HepG2 (cell line): ENCODE results near the gene RIPOR3. TPM values are rescaled to one million over a fixed set of nuclear protein-coding genes. Genes with fewer than 3 reads are reported as not detected.

Source experiments
- ATAC-seq: fragments of 200-7000 bp; cut with Tn5 transposase; 3 replicates; pipeline ENCODE4 v1.9.1; 2020; ENCODE audit warnings: mild to moderate bottlenecking, moderate library complexity
- BruUV-seq: library from RNA; stranded (reverse); fragments of 400-500 nt; replicated peaks from 2 replicates; lab custom pipeline; 2021; lab: Mats Ljungman, UMichigan
- CTCF ChIA-PET: fragments of 300-600 bp; formaldehyde crosslinking; extraction: SDS; loops from one replicate; lab custom pipeline; 2021; ENCODE audit warnings: low total read pairs, inconsistent platforms, low intra/inter-chr PET ratio; lab: Yijun Ruan, JAX
- POLR2A ChIA-PET: fragments of 350-600 bp; sonication (Branson Sonifier 250); formaldehyde crosslinking; loops from one replicate; lab custom pipeline; 2020; ENCODE audit warnings: antibody characterized with exemption, inconsistent platforms; lab: Yijun Ruan, JAX
- DNase-seq: peaks from one replicate; pipeline ENCODE4 v3.0.0-alpha.2; 2015; ENCODE audit warnings: low spot score
- FAIRE-seq: peaks from 3 replicates; lab custom pipeline; 2011; peaks lifted over from hg19 to GRCh38; lab: Jason Lieb, UNC
- H2AFZ ChIP-seq: one replicate; pipeline ENCODE4 v1.6.1; 2011; ENCODE audit warnings: low read length, inconsistent platforms
- H3K27ac ChIP-seq: fragments of 300-600 bp; 3 replicates; pipeline ENCODE4 v1.8.0; 2011; ENCODE audit warnings: mixed run types, mild to moderate bottlenecking, mixed read lengths, low read length, inconsistent platforms; ENCODE audit not compliant: insufficient read depth; ENCODE audit errors: extremely low read length
- H3K27me3 ChIP-seq, 2 experiments: fragments of 200-600 bp in 1 of 2; 2 replicates in 1 of 2; 3 replicates in 1 of 2; pipeline versions ENCODE4 v1.6.0 to v1.8.0; 2011; ENCODE audit warnings: low read length in 2 of 2, mild to moderate bottlenecking in 2 of 2, moderate library complexity in 2 of 2, inconsistent platforms in 1 of 2; ENCODE audit not compliant: insufficient read depth in 2 of 2, control insufficient read depth in 1 of 2
- H3K36me3 ChIP-seq, 2 experiments: fragments of 200-600 bp in 1 of 2; replicated peaks in 1 of 2; 2 replicates in 1 of 2; 3 replicates in 1 of 2; pipeline versions ENCODE4 v1.5.1 to v1.8.0; 2011; ENCODE audit warnings: low read length in 2 of 2, inconsistent platforms in 1 of 2; ENCODE audit not compliant: insufficient read depth in 2 of 2, control insufficient read depth in 1 of 2
- H3K4me1 ChIP-seq: 2 replicates; pipeline ENCODE4 v1.5.1; 2012; ENCODE audit warnings: low read length, inconsistent platforms; ENCODE audit not compliant: insufficient read depth
- H3K4me2 ChIP-seq: 2 replicates; pipeline ENCODE4 v1.6.0; 2011; ENCODE audit warnings: low read depth, low read length, inconsistent platforms
- H3K4me3 ChIP-seq, 3 experiments: fragments of 200-600 bp in 1 of 3; sonication (generic), shearing (Covaris generic) in 1 of 3; replicated peaks in 1 of 3; 2 replicates each; pipeline ENCODE4 v1.5.1; 2011 to 2016; ENCODE audit warnings: low read length in 3 of 3, inconsistent platforms in 2 of 3, low read depth in 2 of 3, mild to moderate bottlenecking in 2 of 3, control low read depth in 1 of 3, mixed read lengths in 1 of 3; ENCODE audit not compliant: insufficient read depth in 1 of 3
- H3K79me2 ChIP-seq: one replicate; pipeline ENCODE4 v1.6.1; 2011; ENCODE audit warnings: low read length, inconsistent platforms; ENCODE audit not compliant: insufficient read depth
- H3K9ac ChIP-seq: 2 replicates; pipeline ENCODE4 v1.6.0; 2011; ENCODE audit warnings: mild to moderate bottlenecking, low read depth, low read length, inconsistent platforms; ENCODE audit not compliant: insufficient read depth
- H3K9me3 ChIP-seq: 2 replicates; pipeline ENCODE4 v1.5.1; 2012; ENCODE audit warnings: mild to moderate bottlenecking, low read length
- H4K20me1 ChIP-seq: 2 replicates; pipeline ENCODE4 v1.6.0; 2011; ENCODE audit warnings: inconsistent platforms, mild to moderate bottlenecking, low read length, moderate library complexity; ENCODE audit not compliant: insufficient read depth
- ATF7 ChIP-seq, 2 experiments: fragments of 450-650 bp in 1 of 2; sonication (generic) in 1 of 2; formaldehyde crosslinking in 1 of 2; IDR thresholded peaks; 2 replicates each; pipeline versions ENCODE4 v1.4.0 to v1.6.1; 2016 to 2020; ENCODE audit warnings: antibody characterized with exemption in 1 of 2, mild to moderate bottlenecking in 1 of 2, missing genetic modification reagents in 1 of 2
- CEBPB ChIP-seq: IDR thresholded peaks from 2 replicates; pipeline ENCODE4 v1.6.1; 2011; ENCODE audit warnings: low read depth, low read length, improper control_type of control experiment, borderline replicate concordance
- CEBPG ChIP-seq: IDR thresholded peaks from 2 replicates; pipeline ENCODE4 v1.6.1; 2016
- FUBP1 ChIP-seq: sonication (generic); formaldehyde crosslinking; IDR thresholded peaks from 2 replicates; pipeline ENCODE4 v1.5.1; 2020; ENCODE audit warnings: missing genetic modification reagents, mild to moderate bottlenecking, borderline replicate concordance
- NONO ChIP-seq, 2 experiments: fragments of 450-650 bp in 1 of 2; sonication (generic) in 1 of 2; formaldehyde crosslinking in 1 of 2; IDR thresholded peaks in 1 of 2; conservative IDR thresholded peaks in 1 of 2; 2 replicates each; pipeline versions ENCODE4 v1.6.1 to v1.8.0; 2017 to 2022; ENCODE audit warnings: mild to moderate bottlenecking in 1 of 2, missing genetic modification reagents in 1 of 2, moderate library complexity in 1 of 2
- RBFOX2 ChIP-seq: fragments of 200-400 bp; formaldehyde crosslinking; IDR thresholded peaks from 2 replicates; pipeline ENCODE4 v1.6.1; 2017; ENCODE audit warnings: low read depth, mild to moderate bottlenecking, low read length
- RNF219 ChIP-seq: sonication (generic); formaldehyde crosslinking; IDR thresholded peaks from 2 replicates; pipeline ENCODE4 v1.5.0; 2020; ENCODE audit warnings: mild to moderate bottlenecking, missing genetic modification reagents
- TARDBP ChIP-seq: sonication (generic); formaldehyde crosslinking; IDR thresholded peaks from 2 replicates; pipeline ENCODE4 v1.8.0; 2022; ENCODE audit warnings: mild to moderate bottlenecking, missing genetic modification reagents
- TERF1 ChIP-seq: sonication (generic); formaldehyde crosslinking; IDR thresholded peaks from 2 replicates; pipeline ENCODE4 v1.8.0; 2022; ENCODE audit warnings: mild to moderate bottlenecking, missing genetic modification reagents, moderate library complexity
- ZBTB20 ChIP-seq: sonication (generic); formaldehyde crosslinking; IDR thresholded peaks from 2 replicates; pipeline ENCODE4 v1.8.1; 2023; ENCODE audit warnings: missing genetic modification reagents, low read depth, mild to moderate bottlenecking, borderline replicate concordance
- ZNF280D ChIP-seq: sonication (generic); formaldehyde crosslinking; IDR thresholded peaks from 2 replicates; pipeline ENCODE4 v1.5.1; 2020; ENCODE audit warnings: mild to moderate bottlenecking, missing genetic modification reagents
- ZNF335 ChIP-seq: sonication (generic); formaldehyde crosslinking; IDR thresholded peaks from 2 replicates; pipeline ENCODE4 v1.4.0; 2020; ENCODE audit warnings: missing genetic modification reagents
- WGBS: methylation state at CpG from one replicate; pipeline ENCODE4 v1.1.6; 2017; ENCODE audit warnings: low lambda C conversion rate; 5-methylcytosine and 5-hydroxymethylcytosine counted together
- in situ Hi-C: cut with HindIII; loops from 2 replicates; pipeline ENCODE4 v1.10.0; 2017; ENCODE audit warnings: low pct_unique_long_range_greater_than_20kb; ENCODE audit not compliant: extremely low pct_ligation_motif_present
- intact Hi-C: fragments of 100-400 bp; cut with micrococcal nuclease; formaldehyde crosslinking; loops from one replicate; pipeline ENCODE4 v1.10.0; 2022; ENCODE audit not compliant: unreplicated experiment
- polyA plus RNA-seq, 8 experiments: library from polyadenylated mRNA; depleted of rRNA in 3 of 8; stranded (reverse) in 7 of 8; unstranded in 1 of 8; fragments of >200 nt; fragmentation: Illumina TruSeq in 4 of 8; extraction: Trizol in 4 of 8; gene quantifications; 2 replicates each; pipeline versions ENCODE4 v1.2.1 to v1.2.3, GENCODE V29; 2011 to 2016; ENCODE audit warnings: low read depth in 4 of 8, missing spikeins in 1 of 8, mixed read lengths in 1 of 8; ENCODE audit not compliant: insufficient read depth in 1 of 8
- total RNA-seq, 5 experiments: library from RNA; depleted of rRNA; stranded (reverse); fragments of >200 nt; fragmentation: Illumina TruSeq; extraction: Trizol; gene quantifications; 2 replicates each; pipeline ENCODE4 v1.2.3, GENCODE V29; 2016; ENCODE audit warnings: low read depth in 1 of 5

Gene RIPOR3
- total and polyA plus RNA-seq, 2 of the 13 experiments (the other 11 are each of a cell fraction or from before 2014, with no cell fraction given) = 0.18 TPM; not detected in 1

- Histone ChIP-seq H3K79me2 (peaks cover 72% of the 10 kb centered on the region), H3K27ac (peak overlapping the region; percentile 13), H3K27me3 (no peaks in the 10 kb centered on the region; a peak in 1 of 5 replicates), H2AFZ (no peak overlapping the region), H3K9ac (peak overlapping the region; percentile 51), H3K36me3 (peaks cover 3 to 16% of the 10 kb centered on the region in 2 experiments; a peak in 4 of 5 replicates), H3K4me3 (peak overlapping the region; percentile 88 to 96 (median 95)), H4K20me1 (peaks cover 18% of the 10 kb centered on the region), H3K4me2 (peak overlapping the region; percentile 91), H3K4me1 (peaks cover 81% of the 10 kb centered on the region), H3K9me3 (no peaks in the 10 kb centered on the region)
- FAIRE-seq (no peak), DNase-seq (no peak), ATAC-seq (no peak)
- ChIA-PET POLR2A (interaction anchor here (0.6 to 5.1 kb wide), 6 partner anchors 9 to 75 kb away, joined by 3 to 53 read pairs (median 5); no protein-coding TSS in a partner anchor), CTCF (no interaction called here)
- WGBS = 53% methylated on average over 1 of the region's 1 CpG
- no TSS peak for BruUV-seq
- in situ Hi-C loops = loop anchor here (25.0 kb wide), 1 partner anchor 96 kb away; no protein-coding TSS in a partner anchor
- intact Hi-C loops = no loop called here
- TF ChIP-seq CEBPB (peak; percentile 20; the same call in 1 of the 2 replicates), TERF1 (CRISPR knock-in tag) (no peak), TARDBP (CRISPR knock-in tag) (peak; percentile 12; the same call in 1 of the 2 replicates), RBFOX2 (peak; percentile 30), FUBP1 (CRISPR knock-in tag) (no peak), NONO (IDR thresholded peaks at IDR 0.05) (no peak), NONO (CRISPR knock-in tag; conservative IDR thresholded peaks at IDR 0.05) (no peak), ZBTB20 (CRISPR knock-in tag) (no peak), ATF7 (IDR thresholded peaks at IDR 0.05) (0 out of 2 replicates have a peak, but pooled peaks have one; percentile 16), ATF7 (CRISPR knock-in tag; IDR thresholded peaks at IDR 0.05) (no peak), ZNF280D (CRISPR knock-in tag) (no peak), ZNF335 (CRISPR knock-in tag) (0 out of 2 replicates have a peak, but pooled peaks have one; percentile 16), RNF219 (CRISPR knock-in tag) (no peak), CEBPG (0 out of 2 replicates have a peak, but pooled peaks have one; percentile 14)
Observed at GRCh38 chr20:50733644-50734349, 42.5 kb upstream of the RIPOR3 start.
